Kidney epithelial cell (primary cell): Measurements from ENCODE around the gene TRNT1. TPM values are rescaled to one million over a fixed set of nuclear protein-coding genes. Genes with fewer than 3 reads are reported as not detected.

Experiments used
- DNase-seq: peaks from one replicate; pipeline ENCODE4 v3.0.0-alpha.2; 2010; ENCODE audit warnings: low read depth
- H3K27me3 ChIP-seq: 2 replicates; pipeline ENCODE4 v1.6.0; 2011; ENCODE audit warnings: low read length; ENCODE audit not compliant: control insufficient read depth, insufficient read depth
- H3K36me3 ChIP-seq: 2 replicates; pipeline ENCODE4 v1.5.1; 2011; ENCODE audit warnings: low read length; ENCODE audit not compliant: control insufficient read depth, insufficient read depth
- H3K4me3 ChIP-seq: 2 replicates; pipeline ENCODE4 v1.5.1; 2011; ENCODE audit warnings: low read depth, mild to moderate bottlenecking, control low read depth, low read length
- total RNA-seq: library from RNA; depleted of rRNA; stranded (reverse); fragments of >200 nt; gene quantifications from 2 replicates; pipeline ENCODE4 v1.2.3, GENCODE V29; 2015
- TF ChIP-seq, protein P1 (sequence below): IDR thresholded peaks from 2 replicates; pipeline ENCODE4 v1.5.1; 2011; ENCODE audit warnings: mild to moderate bottlenecking, moderate library complexity, low read length, control low read depth, inconsistent platforms; ENCODE audit not compliant: insufficient read depth, poor library complexity, severe bottlenecking

TRNT1 gene
- total RNA-seq, 1 donor from 2014 or later, result 19.5 TPM

DNA sequence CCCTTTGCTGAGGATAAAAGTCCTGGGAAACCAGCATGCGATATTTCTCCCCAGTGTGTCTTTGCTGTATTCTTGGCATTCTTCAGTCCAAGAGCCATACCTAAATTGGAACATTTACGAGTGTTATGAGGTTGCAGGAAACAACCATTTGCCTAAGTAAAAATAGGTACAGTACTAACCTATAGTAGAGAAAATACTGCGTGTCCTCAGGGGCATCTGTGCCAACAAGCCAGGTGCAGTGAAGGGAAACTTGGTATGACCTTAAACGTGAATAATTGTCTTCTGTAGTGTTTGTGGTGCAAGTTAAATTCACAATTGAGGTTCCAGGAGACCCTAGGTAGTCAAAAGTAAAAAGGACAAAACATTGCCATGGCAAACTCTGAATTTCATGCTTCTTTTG, 28.8 kb upstream of the TRNT1 start:
- no peak for DNase-seq
- Histone ChIP-seq H3K27me3 (no peaks in the 10 kb centered on the region), H3K36me3 (no peaks in the 10 kb centered on the region), H3K4me3 (no peak overlapping the region)
- TF ChIP-seq, protein P1, sequence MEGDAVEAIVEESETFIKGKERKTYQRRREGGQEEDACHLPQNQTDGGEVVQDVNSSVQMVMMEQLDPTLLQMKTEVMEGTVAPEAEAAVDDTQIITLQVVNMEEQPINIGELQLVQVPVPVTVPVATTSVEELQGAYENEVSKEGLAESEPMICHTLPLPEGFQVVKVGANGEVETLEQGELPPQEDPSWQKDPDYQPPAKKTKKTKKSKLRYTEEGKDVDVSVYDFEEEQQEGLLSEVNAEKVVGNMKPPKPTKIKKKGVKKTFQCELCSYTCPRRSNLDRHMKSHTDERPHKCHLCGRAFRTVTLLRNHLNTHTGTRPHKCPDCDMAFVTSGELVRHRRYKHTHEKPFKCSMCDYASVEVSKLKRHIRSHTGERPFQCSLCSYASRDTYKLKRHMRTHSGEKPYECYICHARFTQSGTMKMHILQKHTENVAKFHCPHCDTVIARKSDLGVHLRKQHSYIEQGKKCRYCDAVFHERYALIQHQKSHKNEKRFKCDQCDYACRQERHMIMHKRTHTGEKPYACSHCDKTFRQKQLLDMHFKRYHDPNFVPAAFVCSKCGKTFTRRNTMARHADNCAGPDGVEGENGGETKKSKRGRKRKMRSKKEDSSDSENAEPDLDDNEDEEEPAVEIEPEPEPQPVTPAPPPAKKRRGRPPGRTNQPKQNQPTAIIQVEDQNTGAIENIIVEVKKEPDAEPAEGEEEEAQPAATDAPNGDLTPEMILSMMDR, result no peak

DNA sequence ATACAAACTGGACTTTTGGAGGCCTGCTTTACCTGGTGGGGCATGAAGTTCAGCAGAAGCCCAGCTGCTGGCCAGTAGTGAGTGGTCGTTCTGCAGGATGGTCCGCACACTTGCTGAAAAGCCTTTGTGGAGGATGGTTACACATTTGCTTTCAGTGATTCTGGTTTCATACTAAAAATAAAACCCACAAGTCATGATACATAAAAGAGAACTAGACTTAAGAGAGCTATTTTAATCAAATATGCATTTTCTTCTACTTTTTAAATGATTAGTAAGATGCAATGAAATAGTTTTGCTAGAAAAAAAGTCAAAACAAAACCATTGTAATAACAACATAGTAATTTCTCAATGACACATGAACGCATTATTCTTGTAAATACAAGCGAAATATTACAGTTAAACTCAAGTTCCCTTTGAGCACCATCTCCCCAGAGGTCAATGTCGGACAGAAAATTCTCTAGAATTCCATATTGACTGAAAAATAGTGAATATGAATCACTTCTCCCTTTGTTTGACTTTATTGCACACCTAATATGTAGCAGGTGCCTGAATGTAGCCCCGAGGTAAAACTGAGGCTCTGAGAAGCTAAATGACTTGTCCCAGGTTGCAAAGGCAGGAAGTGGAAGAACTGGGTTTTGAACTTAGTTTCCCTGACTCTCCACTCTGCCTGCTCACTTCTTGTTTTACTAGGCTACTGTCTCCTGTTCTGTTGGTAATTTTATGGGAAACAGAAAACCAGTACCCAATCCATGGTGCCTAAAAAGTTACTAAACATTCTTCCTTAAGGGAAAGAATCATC, 24.9 kb upstream of the TRNT1 start:
- H3K4me3 ChIP-seq, result no peak overlapping the region
- TF ChIP-seq, protein P1, result no peak
- DNase-seq, result no peak
- H3K36me3 ChIP-seq, result no peaks in the 10 kb centered on the region
- H3K27me3 ChIP-seq, result no peaks in the 10 kb centered on the region

DNA sequence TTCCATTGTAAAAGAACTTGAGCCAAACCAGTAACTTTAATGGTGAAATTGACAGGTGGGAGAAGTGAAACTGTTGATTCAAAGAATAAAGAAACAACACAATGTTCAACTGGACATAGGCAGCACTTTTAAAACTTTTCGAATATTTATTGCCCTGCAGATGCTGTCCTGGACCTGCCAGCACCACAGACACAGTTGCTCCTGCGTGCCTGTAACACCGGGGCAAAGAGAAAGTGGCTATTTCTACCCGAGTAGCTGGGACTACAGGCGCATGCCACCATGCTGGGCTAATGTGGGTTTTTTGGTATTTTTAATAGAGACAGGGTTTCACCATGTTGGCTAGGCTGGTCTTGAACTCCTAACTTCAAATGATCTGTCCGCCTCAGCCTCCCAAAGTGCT, 24.0 kb upstream of the TRNT1 start:
- no peak for DNase-seq
- H3K27me3 ChIP-seq, result no peaks in the 10 kb centered on the region
- no peaks in the 10 kb centered on the region for H3K36me3 ChIP-seq
- no peak overlapping the region for H3K4me3 ChIP-seq
- TF ChIP-seq, protein P1, result no peak

GRCh38 chr3:3105246-3105645, 21.5 kb upstream of the TRNT1 start:
- TF ChIP-seq, protein P1, result no peak
- H3K36me3 ChIP-seq, result no peaks in the 10 kb centered on the region
- H3K27me3 ChIP-seq, result no peaks in the 10 kb centered on the region
- no peak overlapping the region for H3K4me3 ChIP-seq
- no peak for DNase-seq

GRCh38 chr3:3105815-3106214, 20.9 kb upstream of the TRNT1 start:
- Histone ChIP-seq H3K4me3 (no peak overlapping the region), H3K27me3 (no peaks in the 10 kb centered on the region), H3K36me3 (no peaks in the 10 kb centered on the region)
- no peak for DNase-seq
- TF ChIP-seq, protein P1, result no peak

DNA sequence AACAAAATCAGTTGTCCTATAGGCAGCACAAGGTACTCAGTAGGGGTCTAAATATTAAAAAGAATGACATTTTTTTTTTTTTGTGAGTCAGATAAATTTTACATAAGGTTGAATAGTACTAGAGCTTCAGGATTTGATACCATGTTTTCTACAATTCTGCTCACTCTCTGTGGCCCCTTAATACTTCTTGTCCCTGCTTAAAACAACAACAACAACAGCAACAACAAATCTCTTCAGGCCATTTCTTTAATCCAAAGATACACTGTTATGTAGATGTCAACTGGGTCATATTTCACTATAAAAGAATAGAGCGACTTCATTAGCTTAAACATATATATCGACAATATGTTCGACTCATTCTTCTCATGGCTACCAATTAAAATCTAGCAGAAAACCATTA, 19.6 kb upstream of the TRNT1 start:
- TF ChIP-seq, protein P1, result no peak
- H3K27me3 ChIP-seq, result no peaks in the 10 kb centered on the region
- no peaks in the 10 kb centered on the region for H3K36me3 ChIP-seq
- no peak overlapping the region for H3K4me3 ChIP-seq
- DNase-seq, result no peak
